ENCODE results near the gene ADGRD2. TPM values are rescaled to one million over a fixed set of nuclear protein-coding genes. Genes with fewer than 3 reads are reported as not detected.
A peak's percentile ranks its signal among the peaks of the same experiment; 100 is the strongest.

Gene ADGRD2
- total and polyA plus RNA-seq, 2 of the 13 experiments (the other 11 are each of a cell fraction or from before 2014, with no cell fraction given) = not detected

DNA sequence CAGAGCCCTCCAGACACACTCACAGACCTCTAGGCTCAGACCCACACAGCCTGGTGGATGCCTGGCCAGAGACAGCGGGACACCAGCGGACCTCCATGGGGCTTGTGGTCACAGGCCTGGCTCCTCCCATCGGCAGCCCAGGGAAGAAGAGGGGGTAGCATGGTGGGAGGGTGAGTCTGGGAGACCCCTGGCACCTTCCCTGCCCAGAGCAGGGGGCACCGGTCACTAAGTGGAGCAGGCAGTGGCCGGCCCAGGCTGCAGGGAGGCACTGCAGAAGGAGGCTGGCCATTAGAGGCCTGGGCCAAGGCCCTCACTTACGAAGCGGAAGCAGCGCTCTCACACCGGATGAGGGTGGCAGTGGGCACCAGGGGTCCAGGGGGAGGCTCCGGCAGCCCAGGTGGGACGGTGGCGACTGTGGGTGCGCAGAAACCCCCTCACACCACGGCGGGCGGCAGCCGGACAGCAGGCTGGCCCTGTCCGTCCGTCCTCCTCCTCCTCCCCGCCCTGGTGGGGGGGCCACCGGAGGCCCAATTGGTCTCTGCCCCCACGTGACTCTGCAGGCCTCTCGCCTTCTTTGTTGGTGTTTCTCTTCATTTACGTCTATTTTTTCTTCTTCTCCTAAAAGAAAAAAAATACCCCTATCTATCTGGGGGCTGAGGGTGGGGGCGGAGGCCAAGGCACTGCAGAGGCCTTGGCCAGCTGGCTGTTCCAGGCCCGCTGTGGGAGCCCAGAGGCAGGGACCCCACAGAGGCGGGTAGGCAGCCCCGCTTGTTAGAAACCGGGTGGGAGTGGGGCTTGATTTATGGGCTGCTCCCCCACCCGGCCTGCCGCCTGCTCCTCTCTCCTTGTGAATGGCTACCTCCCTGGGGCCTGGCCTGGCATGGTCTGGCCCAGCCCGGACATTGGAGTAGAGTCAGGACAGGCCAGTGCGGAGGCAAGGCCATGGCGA lies 57.0 kb downstream of the ADGRD2 start, which contains the start of gene NR5A1 (continued):
- TF ChIP-seq, protein P1, sequence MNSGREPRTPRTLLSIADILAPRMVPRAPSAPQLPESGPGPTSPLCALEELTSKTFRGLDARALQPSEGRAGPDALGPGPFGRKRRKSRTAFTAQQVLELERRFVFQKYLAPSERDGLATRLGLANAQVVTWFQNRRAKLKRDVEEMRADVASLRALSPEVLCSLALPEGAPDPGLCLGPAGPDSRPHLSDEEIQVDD (CRISPR knock-in tag; IDR thresholded peaks at IDR 0.05; ENCODE audit: borderline replicate concordance) = no peak; the same call in 1 of the 2 replicates
- TF ChIP-seq ATRX (CRISPR knock-in tag; IDR thresholded peaks at IDR 0.05; ENCODE audit: borderline replicate concordance) (no peak), SMAD3 (CRISPR knock-in tag; IDR thresholded peaks at IDR 0.05) (peak; percentile 10; the same call in 1 of the 2 replicates), ZNF839 (CRISPR knock-in tag; IDR thresholded peaks at IDR 0.05; ENCODE audit: borderline replicate concordance) (0 out of 2 replicates have a peak, but pooled peaks have one; percentile 22), ZNF543 (CRISPR knock-in tag; IDR thresholded peaks at IDR 0.05) (peak; percentile 76; the same call in 1 of the 2 replicates), ZNF670 (CRISPR knock-in tag; IDR thresholded peaks at IDR 0.05; ENCODE audit: borderline replicate concordance) (no peak), SMARCC2 (IDR thresholded peaks at IDR 0.05) (no peak), ISL2 (CRISPR knock-in tag; IDR thresholded peaks at IDR 0.05) (no peak; the same call in 1 of the 2 replicates), RBM22 (optimal IDR thresholded peaks at IDR 0.05; ENCODE audit: low read length) (no peak), SNAPC2 (CRISPR knock-in tag; IDR thresholded peaks at IDR 0.05) (peak; percentile 10; the same call in 1 of the 2 replicates), HOXA3 (CRISPR knock-in tag; IDR thresholded peaks at IDR 0.05) (peak; percentile 16; the same call in 1 of the 2 replicates), RBM39 (IDR thresholded peaks at IDR 0.05; ENCODE audit: low read depth, low read length, poor library complexity, severe bottlenecking) (peak; percentile 59), RFX3 (CRISPR knock-in tag; IDR thresholded peaks at IDR 0.05) (no peak), RCOR2 (CRISPR knock-in tag; IDR thresholded peaks at IDR 0.05) (no peak; the same call in none of the 2 replicates)
- TF ChIP-seq, protein P2, sequence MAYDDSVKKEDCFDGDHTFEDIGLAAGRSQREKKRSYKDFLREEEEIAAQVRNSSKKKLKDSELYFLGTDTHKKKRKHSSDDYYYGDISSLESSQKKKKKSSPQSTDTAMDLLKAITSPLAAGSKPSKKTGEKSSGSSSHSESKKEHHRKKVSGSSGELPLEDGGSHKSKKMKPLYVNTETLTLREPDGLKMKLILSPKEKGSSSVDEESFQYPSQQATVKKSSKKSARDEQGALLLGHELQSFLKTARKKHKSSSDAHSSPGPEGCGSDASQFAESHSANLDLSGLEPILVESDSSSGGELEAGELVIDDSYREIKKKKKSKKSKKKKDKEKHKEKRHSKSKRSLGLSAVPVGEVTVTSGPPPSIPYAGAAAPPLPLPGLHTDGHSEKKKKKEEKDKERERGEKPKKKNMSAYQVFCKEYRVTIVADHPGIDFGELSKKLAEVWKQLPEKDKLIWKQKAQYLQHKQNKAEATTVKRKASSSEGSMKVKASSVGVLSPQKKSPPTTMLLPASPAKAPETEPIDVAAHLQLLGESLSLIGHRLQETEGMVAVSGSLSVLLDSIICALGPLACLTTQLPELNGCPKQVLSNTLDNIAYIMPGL (CRISPR knock-in tag; IDR thresholded peaks at IDR 0.05; ENCODE audit: borderline replicate concordance in 1 of 2, low read depth in 1 of 2) = peak; percentile 77 to 91
- TF ChIP-seq, protein P3, sequence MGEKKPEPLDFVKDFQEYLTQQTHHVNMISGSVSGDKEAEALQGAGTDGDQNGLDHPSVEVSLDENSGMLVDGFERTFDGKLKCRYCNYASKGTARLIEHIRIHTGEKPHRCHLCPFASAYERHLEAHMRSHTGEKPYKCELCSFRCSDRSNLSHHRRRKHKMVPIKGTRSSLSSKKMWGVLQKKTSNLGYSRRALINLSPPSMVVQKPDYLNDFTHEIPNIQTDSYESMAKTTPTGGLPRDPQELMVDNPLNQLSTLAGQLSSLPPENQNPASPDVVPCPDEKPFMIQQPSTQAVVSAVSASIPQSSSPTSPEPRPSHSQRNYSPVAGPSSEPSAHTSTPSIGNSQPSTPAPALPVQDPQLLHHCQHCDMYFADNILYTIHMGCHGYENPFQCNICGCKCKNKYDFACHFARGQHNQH (CRISPR knock-in tag; IDR thresholded peaks at IDR 0.05) = peak; percentile 66
- TF ChIP-seq, protein P4, sequence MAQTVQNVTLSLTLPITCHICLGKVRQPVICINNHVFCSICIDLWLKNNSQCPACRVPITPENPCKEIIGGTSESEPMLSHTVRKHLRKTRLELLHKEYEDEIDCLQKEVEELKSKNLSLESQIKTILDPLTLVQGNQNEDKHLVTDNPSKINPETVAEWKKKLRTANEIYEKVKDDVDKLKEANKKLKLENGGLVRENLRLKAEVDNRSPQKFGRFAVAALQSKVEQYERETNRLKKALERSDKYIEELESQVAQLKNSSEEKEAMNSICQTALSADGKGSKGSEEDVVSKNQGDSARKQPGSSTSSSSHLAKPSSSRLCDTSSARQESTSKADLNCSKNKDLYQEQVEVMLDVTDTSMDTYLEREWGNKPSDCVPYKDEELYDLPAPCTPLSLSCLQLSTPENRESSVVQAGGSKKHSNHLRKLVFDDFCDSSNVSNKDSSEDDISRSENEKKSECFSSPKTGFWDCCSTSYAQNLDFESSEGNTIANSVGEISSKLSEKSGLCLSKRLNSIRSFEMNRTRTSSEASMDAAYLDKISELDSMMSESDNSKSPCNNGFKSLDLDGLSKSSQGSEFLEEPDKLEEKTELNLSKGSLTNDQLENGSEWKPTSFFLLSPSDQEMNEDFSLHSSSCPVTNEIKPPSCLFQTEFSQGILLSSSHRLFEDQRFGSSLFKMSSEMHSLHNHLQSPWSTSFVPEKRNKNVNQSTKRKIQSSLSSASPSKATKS (CRISPR knock-in tag; IDR thresholded peaks at IDR 0.05) = no peak
- TF ChIP-seq, protein P5, sequence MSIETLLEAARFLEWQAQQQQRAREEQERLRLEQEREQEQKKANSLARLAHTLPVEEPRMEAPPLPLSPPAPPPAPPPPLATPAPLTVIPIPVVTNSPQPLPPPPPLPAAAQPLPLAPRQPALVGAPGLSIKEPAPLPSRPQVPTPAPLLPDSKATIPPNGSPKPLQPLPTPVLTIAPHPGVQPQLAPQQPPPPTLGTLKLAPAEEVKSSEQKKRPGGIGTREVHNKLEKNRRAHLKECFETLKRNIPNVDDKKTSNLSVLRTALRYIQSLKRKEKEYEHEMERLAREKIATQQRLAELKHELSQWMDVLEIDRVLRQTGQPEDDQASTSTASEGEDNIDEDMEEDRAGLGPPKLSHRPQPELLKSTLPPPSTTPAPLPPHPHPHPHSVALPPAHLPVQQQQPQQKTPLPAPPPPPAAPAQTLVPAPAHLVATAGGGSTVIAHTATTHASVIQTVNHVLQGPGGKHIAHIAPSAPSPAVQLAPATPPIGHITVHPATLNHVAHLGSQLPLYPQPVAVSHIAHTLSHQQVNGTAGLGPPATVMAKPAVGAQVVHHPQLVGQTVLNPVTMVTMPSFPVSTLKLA (IDR thresholded peaks at IDR 0.05) = no peak
- TF ChIP-seq, protein P6, sequence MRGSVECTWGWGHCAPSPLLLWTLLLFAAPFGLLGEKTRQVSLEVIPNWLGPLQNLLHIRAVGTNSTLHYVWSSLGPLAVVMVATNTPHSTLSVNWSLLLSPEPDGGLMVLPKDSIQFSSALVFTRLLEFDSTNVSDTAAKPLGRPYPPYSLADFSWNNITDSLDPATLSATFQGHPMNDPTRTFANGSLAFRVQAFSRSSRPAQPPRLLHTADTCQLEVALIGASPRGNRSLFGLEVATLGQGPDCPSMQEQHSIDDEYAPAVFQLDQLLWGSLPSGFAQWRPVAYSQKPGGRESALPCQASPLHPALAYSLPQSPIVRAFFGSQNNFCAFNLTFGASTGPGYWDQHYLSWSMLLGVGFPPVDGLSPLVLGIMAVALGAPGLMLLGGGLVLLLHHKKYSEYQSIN (CRISPR knock-in tag; IDR thresholded peaks at IDR 0.05; ENCODE audit: borderline replicate concordance) = no peak

All from HepG2 (cell line).